H9 (cell line): ENCODE data around the gene CASK. TPM values are rescaled to one million over a fixed set of nuclear protein-coding genes. Genes with fewer than 3 reads are reported as not detected.

Source experiments
- DNase-seq: peaks from one replicate; pipeline ENCODE4 v3.0.0-alpha.2; 2017
- H2AFZ ChIP-seq: one replicate; pipeline ENCODE4 v1.6.1; 2013; ENCODE audit warnings: mild to moderate bottlenecking, low read length, control low read depth, moderate library complexity
- H2AK5ac ChIP-seq: 2 replicates; pipeline ENCODE4 v1.6.1; 2013; ENCODE audit warnings: low read length, control low read depth, mixed read lengths; ENCODE audit not compliant: insufficient read length
- H2BK120ac ChIP-seq: one replicate; pipeline ENCODE4 v1.6.1; 2013; ENCODE audit warnings: low read depth, mild to moderate bottlenecking, low read length, control low read depth, inconsistent platforms; ENCODE audit not compliant: poor library complexity, severe bottlenecking
- H2BK12ac ChIP-seq: 2 replicates; pipeline ENCODE4 v1.6.1; 2013; ENCODE audit warnings: low read length, control low read depth, mixed read lengths, low read depth; ENCODE audit not compliant: insufficient read length
- H2BK15ac ChIP-seq: 2 replicates; pipeline ENCODE4 v1.6.1; 2013; ENCODE audit warnings: low read depth, low read length, control low read depth
- H2BK20ac ChIP-seq: one replicate; pipeline ENCODE4 v1.6.1; 2013; ENCODE audit warnings: low read depth, mild to moderate bottlenecking, low read length, control low read depth, inconsistent platforms; ENCODE audit not compliant: poor library complexity, severe bottlenecking
- H2BK5ac ChIP-seq: 2 replicates; pipeline ENCODE4 v1.6.1; 2013; ENCODE audit warnings: low read length, control low read depth, mixed read lengths; ENCODE audit not compliant: insufficient read length
- H3K14ac ChIP-seq: 2 replicates; pipeline ENCODE4 v1.6.1; 2013; ENCODE audit warnings: low read length, control low read depth; ENCODE audit not compliant: insufficient read depth
- H3K18ac ChIP-seq: 2 replicates; pipeline ENCODE4 v1.6.1; 2013; ENCODE audit warnings: low read depth, mild to moderate bottlenecking, mixed read lengths, low read length, control low read depth; ENCODE audit not compliant: insufficient read length
- H3K23ac ChIP-seq: 2 replicates; pipeline ENCODE4 v1.6.1; 2013; ENCODE audit warnings: low read length, control low read depth, mixed read lengths, low read depth; ENCODE audit not compliant: insufficient read length
- H3K23me2 ChIP-seq: 2 replicates; pipeline ENCODE4 v1.6.1; 2013; ENCODE audit warnings: low read depth, mild to moderate bottlenecking, mixed read lengths, low read length, control low read depth; ENCODE audit not compliant: insufficient read length, poor library complexity, severe bottlenecking
- H3K27ac ChIP-seq: 2 replicates; pipeline ENCODE4 v1.5.1; 2013; ENCODE audit warnings: low read length, control low read depth, mixed read lengths, low read depth; ENCODE audit not compliant: insufficient read length
- H3K27me3 ChIP-seq: 2 replicates; pipeline ENCODE4 v1.6.1; 2013; ENCODE audit warnings: low read length, control low read depth, inconsistent platforms; ENCODE audit not compliant: insufficient read depth
- H3K4ac ChIP-seq: 2 replicates; pipeline ENCODE4 v1.6.1; 2013; ENCODE audit warnings: low read depth, mild to moderate bottlenecking, control low read depth, inconsistent platforms, low read length, moderate library complexity
- H3K4me1 ChIP-seq: 2 replicates; pipeline ENCODE4 v1.6.1; 2013; ENCODE audit warnings: low read length, control low read depth, inconsistent platforms; ENCODE audit not compliant: insufficient read depth
- H3K4me2 ChIP-seq: 2 replicates; pipeline ENCODE4 v1.6.1; 2013; ENCODE audit warnings: low read length, control low read depth, mixed read lengths; ENCODE audit not compliant: insufficient read length, insufficient read depth
- H3K56ac ChIP-seq: 2 replicates; pipeline ENCODE4 v1.6.1; 2013; ENCODE audit warnings: low read depth, mild to moderate bottlenecking, mixed read lengths, low read length, control low read depth; ENCODE audit not compliant: insufficient read length
- H3K79me1 ChIP-seq: 2 replicates; pipeline ENCODE4 v1.6.1; 2013; ENCODE audit warnings: low read depth, mild to moderate bottlenecking, moderate library complexity, low read length, control low read depth, inconsistent platforms; ENCODE audit not compliant: insufficient read depth, poor library complexity, severe bottlenecking
- H3K79me2 ChIP-seq: 2 replicates; pipeline ENCODE4 v1.6.1; 2013; ENCODE audit warnings: low read length, control low read depth, inconsistent platforms; ENCODE audit not compliant: insufficient read depth
- H3K9ac ChIP-seq: 2 replicates; pipeline ENCODE4 v1.6.1; 2013; ENCODE audit warnings: low read length, control low read depth, mixed read lengths; ENCODE audit not compliant: insufficient read length; ENCODE audit errors: extremely low read depth
- H3K9me3 ChIP-seq: one replicate; pipeline ENCODE4 v1.6.1; 2013; ENCODE audit warnings: low read depth, low read length, inconsistent platforms; ENCODE audit not compliant: control insufficient read depth
- H3T11ph ChIP-seq: one replicate; pipeline ENCODE4 v1.6.1; 2013; ENCODE audit warnings: mild to moderate bottlenecking, low read length, control low read depth, inconsistent platforms
- H4K20me1 ChIP-seq: one replicate; pipeline ENCODE4 v1.6.1; 2013; ENCODE audit not compliant: control insufficient read depth, insufficient read length, insufficient read depth
- H4K5ac ChIP-seq: 2 replicates; pipeline ENCODE4 v1.6.1; 2013; ENCODE audit warnings: low read depth, mild to moderate bottlenecking, mixed read lengths, low read length, control low read depth; ENCODE audit not compliant: insufficient read length
- H4K8ac ChIP-seq: replicated peaks from 2 replicates; pipeline ENCODE4 v1.6.1; 2013; ENCODE audit warnings: low read length, control low read depth, mixed read lengths, low read depth; ENCODE audit not compliant: insufficient read length
- H4K91ac ChIP-seq: 2 replicates; pipeline ENCODE4 v1.6.1; 2013; ENCODE audit warnings: low read depth, mild to moderate bottlenecking, moderate library complexity, mixed read lengths, low read length, control low read depth; ENCODE audit not compliant: insufficient read length
- H3K27ac Mint-ChIP-seq, 3 experiments: 2 replicates in 2 of 3; 3 replicates in 1 of 3; pipeline ENCODE4 v1.8.0; 2020 to 2021; ENCODE audit warnings: mixed read lengths in 3 of 3, mild to moderate bottlenecking in 1 of 3, moderate library complexity in 1 of 3
- H3K27me3 Mint-ChIP-seq: 2 replicates; pipeline ENCODE4 v1.8.0; 2021; ENCODE audit warnings: low read depth, mild to moderate bottlenecking, moderate library complexity, mixed read lengths
- H3K36me3 Mint-ChIP-seq, 3 experiments: 2 replicates in 2 of 3; 3 replicates in 1 of 3; pipeline ENCODE4 v1.8.0; 2020 to 2021; ENCODE audit warnings: low read depth in 3 of 3, mixed read lengths in 3 of 3; ENCODE audit not compliant: insufficient read depth in 1 of 3
- H3K4me1 Mint-ChIP-seq, 2 experiments: 2 replicates each; pipeline ENCODE4 v1.8.0; 2020; ENCODE audit warnings: mixed read lengths in 2 of 2
- H3K4me3 Mint-ChIP-seq, 2 experiments: 2 replicates in 1 of 2; 3 replicates in 1 of 2; pipeline ENCODE4 v1.8.0; 2020 to 2021; ENCODE audit warnings: mild to moderate bottlenecking in 2 of 2, mixed read lengths in 2 of 2, moderate library complexity in 1 of 2
- H3K9me3 Mint-ChIP-seq, 2 experiments: 2 replicates in 1 of 2; 3 replicates in 1 of 2; pipeline ENCODE4 v1.8.0; 2020; ENCODE audit warnings: mild to moderate bottlenecking in 2 of 2, mixed read lengths in 2 of 2, moderate library complexity in 1 of 2
- WGBS: extraction: QIAGEN DNeasy Blood & Tissue Kit; methylation state at CpG from one replicate; pipeline ENCODE4 v1.1.7; 2013; ENCODE audit warnings: missing lambda C conversion rate, low lambda C conversion rate, mixed read lengths; ENCODE audit not compliant: insufficient read length; ENCODE audit errors: extremely low coverage; 5-methylcytosine and 5-hydroxymethylcytosine counted together
- total RNA-seq: library from RNA; stranded (reverse); gene quantifications from 2 replicates; pipeline ENCODE4 v1.2.1, GENCODE V29; 2021
- TF ChIP-seq, protein P1 (sequence below): fragments of 200-600 bp; sonication (generic); conservative IDR thresholded peaks from 3 replicates; pipeline ENCODE4 v1.8.0; 2021; ENCODE audit warnings: antibody characterized with exemption, mild to moderate bottlenecking

Gene CASK
- total RNA-seq, 1 experiment from 2014 or later = 44.1 TPM

DNA sequence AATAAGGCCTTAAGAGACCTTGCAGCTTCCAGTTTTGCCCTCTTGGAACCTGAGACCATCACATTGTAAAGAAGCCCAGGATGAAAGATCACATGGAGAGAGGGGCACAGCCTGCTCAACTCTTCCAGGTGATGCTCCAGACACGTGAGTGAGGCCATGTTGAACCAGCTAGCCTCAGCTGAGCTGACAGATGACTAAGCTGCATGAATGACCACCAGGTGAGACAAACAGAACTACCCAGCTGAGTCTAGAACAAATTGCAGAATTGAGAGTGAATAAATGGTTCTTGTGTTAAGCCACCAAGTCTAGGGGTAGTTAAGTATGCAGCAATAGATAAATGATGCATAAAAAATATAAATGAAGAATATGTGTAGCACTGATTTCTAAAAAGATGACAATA lies 216.1 kb downstream of the CASK start:
- H4K20me1 ChIP-seq = no peaks in the 10 kb centered on the region
- no CpG with 5 or more reads among the region's 1 CpG for WGBS
- H3K27me3 Mint-ChIP-seq = no peaks in the 10 kb centered on the region

More for the DNA sequence above, 216.1 kb downstream of the CASK start:
- H3K23ac ChIP-seq = no peak overlapping the region
- no peak overlapping the region for H2BK15ac ChIP-seq
- no peak overlapping the region; the same call in 1 of the 2 replicates for H3K14ac ChIP-seq
- H3K4me2 ChIP-seq = no peak overlapping the region
- H2BK120ac ChIP-seq = no peak overlapping the region
- no peak overlapping the region for H2AK5ac ChIP-seq
- H2AFZ ChIP-seq = no peak overlapping the region
- H3K27ac ChIP-seq = no peak overlapping the region
- Mint-ChIP-seq H3K27ac (no peak overlapping the region), H3K36me3 (peaks cover 5 to 11% (median 5%) of the 10 kb centered on the region in 3 experiments; a peak in 4 of 7 replicates), H3K4me3 (no peak overlapping the region), H3K9me3 (peaks cover 47 to 53% of the 10 kb centered on the region in 2 experiments), H3K4me1 (peaks cover 21 to 37% of the 10 kb centered on the region in 2 experiments)
- no peak overlapping the region for H2BK20ac ChIP-seq
- H3K4ac ChIP-seq = no peak overlapping the region
- H3K27me3 ChIP-seq = no peaks in the 10 kb centered on the region
- H3K56ac ChIP-seq = no peak overlapping the region
- no peaks in the 10 kb centered on the region for H3K23me2 ChIP-seq
- H3K79me1 ChIP-seq = no peaks in the 10 kb centered on the region
- no peak overlapping the region for H3T11ph ChIP-seq
- H3K9ac ChIP-seq = no peak overlapping the region
- DNase-seq = no peak
- H4K91ac ChIP-seq = no peak overlapping the region
- H4K8ac ChIP-seq = no peak overlapping the region
- H3K79me2 ChIP-seq = no peaks in the 10 kb centered on the region
- TF ChIP-seq, protein P1, sequence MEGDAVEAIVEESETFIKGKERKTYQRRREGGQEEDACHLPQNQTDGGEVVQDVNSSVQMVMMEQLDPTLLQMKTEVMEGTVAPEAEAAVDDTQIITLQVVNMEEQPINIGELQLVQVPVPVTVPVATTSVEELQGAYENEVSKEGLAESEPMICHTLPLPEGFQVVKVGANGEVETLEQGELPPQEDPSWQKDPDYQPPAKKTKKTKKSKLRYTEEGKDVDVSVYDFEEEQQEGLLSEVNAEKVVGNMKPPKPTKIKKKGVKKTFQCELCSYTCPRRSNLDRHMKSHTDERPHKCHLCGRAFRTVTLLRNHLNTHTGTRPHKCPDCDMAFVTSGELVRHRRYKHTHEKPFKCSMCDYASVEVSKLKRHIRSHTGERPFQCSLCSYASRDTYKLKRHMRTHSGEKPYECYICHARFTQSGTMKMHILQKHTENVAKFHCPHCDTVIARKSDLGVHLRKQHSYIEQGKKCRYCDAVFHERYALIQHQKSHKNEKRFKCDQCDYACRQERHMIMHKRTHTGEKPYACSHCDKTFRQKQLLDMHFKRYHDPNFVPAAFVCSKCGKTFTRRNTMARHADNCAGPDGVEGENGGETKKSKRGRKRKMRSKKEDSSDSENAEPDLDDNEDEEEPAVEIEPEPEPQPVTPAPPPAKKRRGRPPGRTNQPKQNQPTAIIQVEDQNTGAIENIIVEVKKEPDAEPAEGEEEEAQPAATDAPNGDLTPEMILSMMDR = no peak
- H2BK5ac ChIP-seq = no peak overlapping the region
- no peak overlapping the region for H3K18ac ChIP-seq
- H4K5ac ChIP-seq = no peak overlapping the region
- no peak overlapping the region for H2BK12ac ChIP-seq
- no peaks in the 10 kb centered on the region for H3K9me3 ChIP-seq
- peaks cover 14% of the 10 kb centered on the region; the same call in 1 of the 2 replicates for H3K4me1 ChIP-seq
